Neural cell (in vitro differentiated cells): Measurements from ENCODE around the gene TMEM92. TPM values are rescaled to one million over a fixed set of nuclear protein-coding genes. Genes with fewer than 3 reads are reported as not detected.
"Not testable (repeated sequence)": the region's sequence is repeated elsewhere in the genome, so short reads cannot be mapped to it uniquely, and the experiment has no call there.

Experiments
- H2AFZ ChIP-seq: fragments of 200-600, 300-800 bp; sonication (generic), shearing (Covaris generic); 2 replicates; pipeline ENCODE4 v1.6.0; 2014; ENCODE audit warnings: low read depth, mild to moderate bottlenecking, antibody characterized with exemption, low read length, moderate library complexity
- H3F3A ChIP-seq: fragments of 200-600 bp; shearing (Covaris generic); 2 replicates; pipeline ENCODE4 v1.6.1; 2016; ENCODE audit warnings: mild to moderate bottlenecking, moderate library complexity, mixed read lengths, antibody characterized with exemption, low read length; ENCODE audit not compliant: insufficient read depth, poor library complexity, severe bottlenecking
- H3K27ac ChIP-seq: fragments of 200-600, 300-800 bp; sonication (generic), shearing (Covaris generic); 2 replicates; pipeline ENCODE4 v1.5.1; 2014; ENCODE audit warnings: mild to moderate bottlenecking, low read length, moderate library complexity
- H3K27me3 ChIP-seq: fragments of 300-800, 200-600 bp; sonication (generic), shearing (Covaris generic); 2 replicates; pipeline ENCODE4 v1.6.0; 2014; ENCODE audit warnings: mild to moderate bottlenecking, low read depth, low read length, moderate library complexity; ENCODE audit not compliant: insufficient read depth
- H3K36me3 ChIP-seq: fragments of 300-800, 200-600 bp; sonication (generic), shearing (Covaris generic); 2 replicates; pipeline ENCODE4 v1.5.1; 2014; ENCODE audit warnings: mild to moderate bottlenecking, antibody characterized with exemption, low read length, moderate library complexity; ENCODE audit not compliant: insufficient read depth
- H3K4me2 ChIP-seq: fragments of 300-800, 200-600 bp; sonication (generic), shearing (Covaris generic); 2 replicates; pipeline ENCODE4 v1.6.0; 2014; ENCODE audit warnings: mild to moderate bottlenecking, low read length
- H3K4me3 ChIP-seq: fragments of 300-800, 200-600 bp; sonication (generic), shearing (Covaris generic); 2 replicates; pipeline ENCODE4 v1.5.1; 2014; ENCODE audit warnings: mild to moderate bottlenecking, low read length, moderate library complexity
- H3K79me2 ChIP-seq: fragments of 200-600 bp; shearing (Covaris generic); replicated peaks from 2 replicates; pipeline ENCODE4 v1.6.0; 2014; ENCODE audit warnings: mild to moderate bottlenecking, low read length, moderate library complexity; ENCODE audit not compliant: insufficient read depth
- H3K9ac ChIP-seq: fragments of 300-800, 200-600 bp; sonication (generic), shearing (Covaris generic); 2 replicates; pipeline ENCODE4 v1.6.1; 2016; ENCODE audit warnings: mild to moderate bottlenecking, low read length, mixed read lengths
- H3K9me2 ChIP-seq: fragments of 200-600 bp; shearing (Covaris generic); 2 replicates; pipeline ENCODE4 v1.6.1; 2016; ENCODE audit warnings: mild to moderate bottlenecking, low read length, mixed read lengths; ENCODE audit not compliant: insufficient read depth
- H3K9me3 ChIP-seq: fragments of 200-600, 300-800 bp; sonication (generic), shearing (Covaris generic); 2 replicates; pipeline ENCODE4 v1.6.1; 2016; ENCODE audit warnings: mild to moderate bottlenecking, mixed run types, low read length, moderate library complexity, mixed read lengths
- H4K20me1 ChIP-seq: fragments of 200-600 bp; shearing (Covaris generic); 2 replicates; pipeline ENCODE4 v1.6.1; 2016; ENCODE audit warnings: mild to moderate bottlenecking, mixed run types; ENCODE audit not compliant: insufficient read depth
- CTCF ChIP-seq: fragments of 450-650 bp; IDR thresholded peaks from 2 replicates; pipeline ENCODE4 v1.5.1; 2014; ENCODE audit warnings: antibody characterized with exemption, mild to moderate bottlenecking, moderate library complexity; ENCODE audit not compliant: poor library complexity, severe bottlenecking
- EP300 ChIP-seq: fragments of 450-650 bp; conservative IDR thresholded peaks from 2 replicates; pipeline ENCODE4 v1.6.1; 2014; ENCODE audit warnings: antibody characterized with exemption, mild to moderate bottlenecking, moderate library complexity; ENCODE audit not compliant: poor library complexity, severe bottlenecking
- EZH2 ChIP-seq: fragments of 200-600, 300-800 bp; shearing (Covaris generic), sonication (generic); IDR thresholded peaks from 2 replicates; pipeline ENCODE4 v1.6.1; 2014; ENCODE audit warnings: antibody characterized with exemption, low read length, borderline replicate concordance, mild to moderate bottlenecking; ENCODE audit not compliant: insufficient read depth, poor library complexity, severe bottlenecking
- MXI1 ChIP-seq: fragments of 450-650 bp; conservative IDR thresholded peaks from 2 replicates; pipeline ENCODE4 v1.6.1; 2014; ENCODE audit warnings: antibody characterized with exemption, mild to moderate bottlenecking; ENCODE audit not compliant: poor library complexity, severe bottlenecking
- POLR2AphosphoS5 ChIP-seq: IDR thresholded peaks from 2 replicates; pipeline ENCODE4 v1.6.1; 2012
- RAD21 ChIP-seq: fragments of 450-650 bp; conservative IDR thresholded peaks from 2 replicates; pipeline ENCODE4 v1.6.1; 2014; ENCODE audit warnings: antibody characterized with exemption, mild to moderate bottlenecking, moderate library complexity
- REST ChIP-seq: IDR thresholded peaks from 2 replicates; pipeline ENCODE4 v1.6.1; 2012; ENCODE audit warnings: borderline replicate concordance
- SMC3 ChIP-seq: fragments of 450-650 bp; conservative IDR thresholded peaks from 2 replicates; pipeline ENCODE4 v1.6.1; 2014; ENCODE audit warnings: antibody characterized with exemption, mild to moderate bottlenecking, moderate library complexity; ENCODE audit not compliant: poor library complexity
- TAF1 ChIP-seq: IDR thresholded peaks from 2 replicates; pipeline ENCODE4 v1.6.1; 2012; ENCODE audit warnings: low read depth
- polyA plus RNA-seq: library from polyadenylated mRNA; depleted of rRNA; stranded (reverse); fragments of >200 nt; gene quantifications from 2 replicates; pipeline ENCODE4 v1.2.3, GENCODE V29; 2014

Gene TMEM92
- polyA plus RNA-seq, 1 donor from 2014 or later = not detected

DNA sequence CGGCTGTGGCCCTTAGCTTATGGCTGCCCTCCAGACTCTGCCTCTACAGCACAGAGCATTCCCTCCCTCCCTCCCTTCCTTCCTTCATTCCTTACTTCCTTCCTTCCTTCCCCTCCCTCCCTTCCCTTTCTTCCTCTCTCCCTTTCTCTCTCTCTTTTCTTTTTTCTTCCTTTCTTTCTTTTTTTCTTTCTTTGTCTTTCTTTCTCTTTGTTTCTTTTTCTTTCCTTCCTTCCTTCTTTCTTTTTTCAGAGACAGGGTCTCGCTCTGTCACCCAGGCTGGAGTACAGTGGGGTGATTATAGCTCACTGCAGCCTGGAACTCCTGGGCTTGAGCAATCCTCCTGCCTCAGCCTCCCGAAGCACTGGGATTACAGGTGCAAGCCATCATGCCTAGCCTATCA is 11.7 kb downstream of the TMEM92 start:
- TF ChIP-seq CTCF (no peak), SMC3 (no peak), EZH2 (no peak), MXI1 (no peak), POLR2AphosphoS5 (no peak), EP300 (no peak), RAD21 (no peak), REST (no peak), TAF1 (no peak)
- Histone ChIP-seq H3K79me2 (no peaks in the 10 kb centered on the region), H3K36me3 (no peaks in the 10 kb centered on the region), H4K20me1 (no peaks in the 10 kb centered on the region), H3K27ac (no peak overlapping the region), H3K4me2 (no peak overlapping the region), H3K9me2 (no peaks in the 10 kb centered on the region), H3K4me3 (no peak overlapping the region), H3K9ac (no peak overlapping the region), H3K9me3 (no peaks in the 10 kb centered on the region), H3K27me3 (no peaks in the 10 kb centered on the region), H2AFZ (no peak overlapping the region), H3F3A (no peaks in the 10 kb centered on the region)

DNA sequence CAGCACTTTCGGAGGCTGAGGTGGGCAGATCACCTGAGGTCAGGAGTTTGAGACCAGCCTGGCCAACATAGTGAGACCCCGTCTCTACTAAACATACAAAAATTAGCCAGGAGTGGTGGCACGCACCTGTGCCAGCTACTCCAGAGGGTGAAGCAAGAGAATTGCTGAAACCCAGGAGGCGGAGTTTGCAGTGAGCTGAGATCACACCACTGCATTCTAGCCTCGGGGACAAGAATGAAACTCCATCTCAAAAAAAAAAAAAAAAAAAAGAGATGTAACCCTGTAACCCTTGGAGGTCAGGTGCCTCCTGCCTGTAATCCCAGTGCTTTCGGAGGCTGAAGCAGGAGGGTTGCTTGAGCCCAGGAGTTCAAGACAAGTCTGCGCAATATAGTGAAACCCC is 13.0 kb downstream of the TMEM92 start:
- not testable (repeated sequence) for H3K27me3 ChIP-seq, H3K27ac ChIP-seq, H3K9ac ChIP-seq, H3F3A ChIP-seq, H4K20me1 ChIP-seq, H2AFZ ChIP-seq, H3K4me3 ChIP-seq, H3K4me2 ChIP-seq, H3K79me2 ChIP-seq, H3K36me3 ChIP-seq, H3K9me3 ChIP-seq, H3K9me2 ChIP-seq

DNA sequence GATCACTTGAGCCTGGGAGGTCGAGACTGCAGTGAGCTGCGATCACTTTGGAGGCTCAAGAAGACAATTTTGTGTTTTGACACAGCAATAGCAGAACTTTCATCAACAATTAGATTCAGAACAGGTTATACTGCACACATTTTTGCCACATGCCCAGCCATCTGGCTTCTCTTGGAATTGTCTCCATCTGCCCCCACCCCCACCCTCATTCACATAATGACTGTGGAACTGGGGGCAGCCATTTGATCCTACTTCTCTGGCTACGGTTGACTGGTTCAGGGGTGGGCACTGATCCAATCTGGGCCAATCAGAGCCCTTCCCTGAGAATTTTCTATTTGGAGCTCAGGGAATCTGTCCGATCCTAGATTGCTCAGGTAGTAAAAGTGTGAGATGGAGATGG is 14.0 kb downstream of the TMEM92 start:
- TF ChIP-seq TAF1 (no peak), MXI1 (no peak), POLR2AphosphoS5 (no peak), SMC3 (no peak), REST (no peak), RAD21 (no peak), EZH2 (no peak), CTCF (no peak), EP300 (no peak)
- Histone ChIP-seq H3K4me3 (no peak overlapping the region), H3K27ac (no peak overlapping the region), H4K20me1 (no peaks in the 10 kb centered on the region), H3K4me2 (no peak overlapping the region), H3K27me3 (no peaks in the 10 kb centered on the region), H3K9me2 (no peaks in the 10 kb centered on the region), H3F3A (no peaks in the 10 kb centered on the region), H3K36me3 (no peaks in the 10 kb centered on the region), H2AFZ (no peak overlapping the region), H3K9me3 (no peaks in the 10 kb centered on the region), H3K9ac (no peak overlapping the region), H3K79me2 (no peaks in the 10 kb centered on the region)
